ENCODE data around the gene PNRC2. TPM values are rescaled to one million over a fixed set of nuclear protein-coding genes. Genes with fewer than 3 reads are reported as not detected.

The PNRC2 gene
- total and polyA plus RNA-seq, 2 donors (not counting 3 experiments of a cell fraction or from before 2014, with no cell fraction given): 70.2 to 77.8 TPM

DNA sequence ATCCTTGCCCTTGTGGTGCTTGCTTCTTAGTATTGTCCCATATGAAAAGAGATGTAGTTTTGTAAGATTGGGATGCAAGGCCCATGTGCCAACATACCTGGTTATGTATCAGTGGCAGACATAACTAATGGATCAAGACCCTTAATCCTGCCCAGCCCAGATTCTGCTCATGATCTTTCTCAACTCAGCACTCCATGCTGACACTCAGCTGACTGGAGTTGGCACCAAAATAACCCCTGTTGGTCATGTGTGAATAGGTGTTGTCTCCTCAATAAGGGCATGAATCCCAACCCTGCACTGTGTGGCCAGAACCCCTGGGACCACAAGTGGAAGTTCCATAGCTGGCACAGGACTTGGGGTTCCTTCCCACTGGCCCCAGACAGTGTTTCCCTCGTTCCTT, 32.5 kb upstream of the PNRC2 start:
- no TSS peak for BruUV-seq (replicated peaks)
- Histone ChIP-seq H2AFZ (ENCODE audit: low read depth, low read length) (no peak overlapping the region), H3K27me3 (ENCODE audit: control insufficient read depth in 2 of 2, insufficient read depth in 2 of 2, low read length in 2 of 2) (peaks cover 1 to 13% of the 10 kb centered on the region in 2 experiments), H3K4me1 (ENCODE audit: control insufficient read depth, extremely low read depth, insufficient read depth, low read length) (no peaks in the 10 kb centered on the region), H3K9me3 (replicated peaks; ENCODE audit: control insufficient read depth, insufficient read depth, low read length) (no peaks in the 10 kb centered on the region), H3K36me3 (ENCODE audit: control insufficient read depth in 2 of 2, extremely low read depth in 1 of 2, insufficient read depth in 2 of 2, low read length in 2 of 2) (no peaks in the 10 kb centered on the region), H3K9me1 (replicated peaks; ENCODE audit: control insufficient read depth, extremely low read depth, insufficient read depth, low read length) (no peaks in the 10 kb centered on the region), H3K9ac (replicated peaks; ENCODE audit: extremely low read depth, insufficient read depth, low read length) (no peak overlapping the region), H3K4me2 (ENCODE audit: insufficient read depth, low read length) (no peak overlapping the region), H3K79me2 (ENCODE audit: control insufficient read depth, insufficient read depth, low read length) (no peaks in the 10 kb centered on the region), H3K27ac (ENCODE audit: insufficient read depth, low read depth, low read length) (no peak overlapping the region), H4K20me1 (replicated peaks; ENCODE audit: control insufficient read depth, extremely low read depth, insufficient read depth, low read length) (no peaks in the 10 kb centered on the region), H3K4me3 (replicated peaks in 1 of 3; ENCODE audit: insufficient read depth in 1 of 3, low read depth in 1 of 3, low read length in 3 of 3) (no peak overlapping the region)
- TF ChIP-seq MYC (IDR thresholded peaks at IDR 0.05; ENCODE audit: low read depth, low read length) (no peak), POLR2AphosphoS5 (IDR thresholded peaks at IDR 0.05; ENCODE audit: insufficient read depth, low read depth, low read length) (no peak), FOS (IDR thresholded peaks at IDR 0.05; ENCODE audit: borderline replicate concordance, insufficient read depth, low read length) (no peak), POLR2A (IDR thresholded peaks at IDR 0.05; ENCODE audit: low read depth, low read length) (no peak), GATA2 (IDR thresholded peaks at IDR 0.05; ENCODE audit: insufficient read depth, insufficient read length, low read depth, low read length) (no peak), JUN (IDR thresholded peaks at IDR 0.05; ENCODE audit: borderline replicate concordance, insufficient read depth, insufficient read length, low read depth) (no peak), EZH2 (IDR thresholded peaks at IDR 0.05; ENCODE audit: borderline replicate concordance, low read depth, low read length, severe bottlenecking) (no peak)
- TF ChIP-seq, protein P1, sequence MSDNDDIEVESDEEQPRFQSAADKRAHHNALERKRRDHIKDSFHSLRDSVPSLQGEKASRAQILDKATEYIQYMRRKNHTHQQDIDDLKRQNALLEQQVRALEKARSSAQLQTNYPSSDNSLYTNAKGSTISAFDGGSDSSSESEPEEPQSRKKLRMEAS (IDR thresholded peaks at IDR 0.05; ENCODE audit: insufficient read depth, insufficient read length): no peak
- TF ChIP-seq, protein P2, sequence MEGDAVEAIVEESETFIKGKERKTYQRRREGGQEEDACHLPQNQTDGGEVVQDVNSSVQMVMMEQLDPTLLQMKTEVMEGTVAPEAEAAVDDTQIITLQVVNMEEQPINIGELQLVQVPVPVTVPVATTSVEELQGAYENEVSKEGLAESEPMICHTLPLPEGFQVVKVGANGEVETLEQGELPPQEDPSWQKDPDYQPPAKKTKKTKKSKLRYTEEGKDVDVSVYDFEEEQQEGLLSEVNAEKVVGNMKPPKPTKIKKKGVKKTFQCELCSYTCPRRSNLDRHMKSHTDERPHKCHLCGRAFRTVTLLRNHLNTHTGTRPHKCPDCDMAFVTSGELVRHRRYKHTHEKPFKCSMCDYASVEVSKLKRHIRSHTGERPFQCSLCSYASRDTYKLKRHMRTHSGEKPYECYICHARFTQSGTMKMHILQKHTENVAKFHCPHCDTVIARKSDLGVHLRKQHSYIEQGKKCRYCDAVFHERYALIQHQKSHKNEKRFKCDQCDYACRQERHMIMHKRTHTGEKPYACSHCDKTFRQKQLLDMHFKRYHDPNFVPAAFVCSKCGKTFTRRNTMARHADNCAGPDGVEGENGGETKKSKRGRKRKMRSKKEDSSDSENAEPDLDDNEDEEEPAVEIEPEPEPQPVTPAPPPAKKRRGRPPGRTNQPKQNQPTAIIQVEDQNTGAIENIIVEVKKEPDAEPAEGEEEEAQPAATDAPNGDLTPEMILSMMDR (IDR thresholded peaks at IDR 0.05; ENCODE audit: extremely low read depth in 1 of 2, insufficient read depth in 1 of 2, low read depth in 1 of 2, low read length in 2 of 2): no peak
- ChIA-PET POLR2A (no interaction called here), CTCF (interaction anchor here (1.0 kb wide), 1 partner anchor 11 kb away, joined by 3 read pairs; no protein-coding TSS in a partner anchor)
- no peak for FAIRE-seq
- dilution Hi-C loops (cut with MboI; ENCODE audit: extremely low pct_ligation_motif_present, low sequenced_read_pairs): no loop called here
- intact Hi-C loops (cut with micrococcal nuclease): no loop called here
- DNase-seq (ENCODE audit: low read depth, low spot score): no peak

Measured in endothelial cell of umbilical vein (primary cell).